ENCODE data around the gene NCAPG2.

DNA sequence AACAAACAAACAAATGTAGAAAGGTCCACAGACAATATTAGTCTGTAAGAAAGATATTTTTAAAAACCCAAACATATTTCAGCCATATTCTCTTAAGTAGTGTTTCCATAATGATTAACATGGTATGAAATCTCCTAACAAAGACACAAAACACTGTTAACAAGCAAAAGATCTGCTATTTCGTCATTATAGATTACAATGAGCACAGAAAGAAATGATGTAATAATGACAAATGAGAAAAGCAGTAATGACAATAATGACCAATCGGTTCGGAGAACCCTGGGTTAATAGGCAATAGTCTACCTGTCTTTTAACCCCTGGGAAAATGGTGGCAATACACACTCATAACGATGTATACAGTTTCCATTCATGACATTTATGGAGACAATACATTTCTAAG, 39.5 kb upstream of the NCAPG2 start:
- TF ChIP-seq CTCF (conservative IDR thresholded peaks at IDR 0.05 in 1 of 2, IDR thresholded peaks at IDR 0.05 in 1 of 2; ENCODE audit: low read depth in 1 of 2, low read length in 2 of 2): no peak
- no peak for TF ChIP-seq EZH2 (IDR thresholded peaks at IDR 0.05; ENCODE audit: low read length, missing control alignments)
